GM04503 (cell line): ENCODE measurements around the gene ROR1.

Experiments used
- DNase-seq: peaks from one replicate; pipeline ENCODE4 v3.0.0-alpha.2; 2012; ENCODE audit warnings: low read depth

Gene ROR1

DNA sequence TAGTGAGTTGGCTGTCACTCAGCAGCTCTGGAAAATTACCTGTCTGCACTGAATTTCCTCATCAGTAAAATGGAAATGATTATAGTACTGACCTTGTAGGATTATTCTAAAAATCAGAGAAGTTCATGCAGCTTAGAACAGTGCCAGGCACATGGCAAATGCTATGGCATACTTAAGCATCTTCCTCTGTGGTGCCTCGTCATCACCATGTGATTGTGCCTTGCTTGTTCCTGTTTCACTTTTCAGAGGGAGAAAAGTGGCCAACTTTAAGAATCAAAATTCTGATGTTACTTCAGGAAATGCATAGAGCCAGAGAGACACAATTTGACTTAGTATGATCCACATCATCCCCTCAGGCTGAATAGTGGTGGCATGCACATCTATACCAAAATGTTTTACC is 203.6 kb downstream of the ROR1 start:
- no peak for DNase-seq

DNA sequence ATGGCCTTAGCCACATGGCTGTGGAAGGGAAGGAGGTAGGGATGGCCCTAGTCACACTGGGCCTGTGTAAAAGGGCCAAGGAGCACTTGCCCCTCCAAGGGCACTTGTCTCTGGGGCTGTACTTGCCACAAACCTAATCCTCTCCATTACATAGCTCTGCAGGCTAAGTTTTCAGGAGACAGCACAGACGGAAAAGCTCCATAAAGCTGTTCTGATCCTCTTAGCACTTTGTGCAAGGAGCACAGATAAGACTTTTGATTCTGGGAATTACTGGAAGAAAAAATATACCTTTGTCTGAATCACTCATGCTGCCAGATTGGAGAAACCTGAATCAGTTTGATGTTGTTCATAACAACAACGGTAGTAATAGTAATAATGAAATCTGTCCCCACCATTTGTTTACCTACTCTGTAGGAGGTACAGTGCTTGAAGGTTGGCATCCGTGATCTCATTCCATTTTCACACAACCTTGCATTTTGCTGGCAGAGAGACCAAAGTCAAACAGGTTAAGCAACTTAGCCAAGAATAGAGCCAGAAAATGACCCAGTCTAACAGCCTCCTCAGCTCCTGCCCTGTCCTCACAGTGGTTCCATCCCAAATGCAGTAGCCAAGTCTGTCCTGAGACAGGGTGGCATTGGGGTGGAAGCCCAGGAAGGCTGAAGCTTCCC is 207.1 kb downstream of the ROR1 start:
- no peak for DNase-seq

DNA sequence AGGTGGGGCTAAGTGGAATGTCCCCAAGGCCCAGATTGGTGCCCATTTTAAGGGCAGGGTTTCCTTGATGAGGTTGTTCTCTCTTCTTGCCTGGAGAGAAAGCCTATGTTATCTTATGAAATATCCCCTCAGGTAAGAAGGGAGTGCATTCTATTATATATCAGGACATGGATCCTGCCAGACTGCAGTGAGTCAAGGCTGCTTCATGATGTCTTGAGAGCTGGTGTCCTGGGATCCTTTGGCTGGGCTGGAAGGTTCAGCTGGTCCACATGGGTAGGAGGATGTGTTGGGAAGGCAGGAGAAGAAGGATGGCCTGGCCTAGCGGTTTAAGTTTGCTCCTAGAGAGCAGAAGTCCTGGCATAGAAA is 207.6 kb downstream of the ROR1 start:
- DNase-seq, result no peak

DNA sequence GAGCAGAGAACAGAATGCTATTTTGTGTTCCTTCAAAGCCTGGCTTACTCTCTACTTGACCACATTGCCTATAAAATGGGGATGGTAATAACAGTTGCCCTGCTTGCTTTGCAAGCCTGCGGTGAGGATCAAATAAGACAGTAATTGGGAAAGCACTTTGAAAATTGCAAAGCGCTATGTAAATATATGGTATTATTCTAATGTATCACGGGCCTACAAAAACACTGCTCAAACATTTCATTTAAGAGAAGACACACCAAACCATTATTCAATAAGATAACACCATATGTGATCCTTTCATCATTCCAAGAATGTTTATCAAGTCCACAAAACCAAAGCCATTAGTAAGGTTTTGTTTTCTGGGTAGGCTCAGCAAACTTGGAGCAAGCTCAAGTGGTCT is 208.4 kb downstream of the ROR1 start:
- DNase-seq, result no peak

DNA sequence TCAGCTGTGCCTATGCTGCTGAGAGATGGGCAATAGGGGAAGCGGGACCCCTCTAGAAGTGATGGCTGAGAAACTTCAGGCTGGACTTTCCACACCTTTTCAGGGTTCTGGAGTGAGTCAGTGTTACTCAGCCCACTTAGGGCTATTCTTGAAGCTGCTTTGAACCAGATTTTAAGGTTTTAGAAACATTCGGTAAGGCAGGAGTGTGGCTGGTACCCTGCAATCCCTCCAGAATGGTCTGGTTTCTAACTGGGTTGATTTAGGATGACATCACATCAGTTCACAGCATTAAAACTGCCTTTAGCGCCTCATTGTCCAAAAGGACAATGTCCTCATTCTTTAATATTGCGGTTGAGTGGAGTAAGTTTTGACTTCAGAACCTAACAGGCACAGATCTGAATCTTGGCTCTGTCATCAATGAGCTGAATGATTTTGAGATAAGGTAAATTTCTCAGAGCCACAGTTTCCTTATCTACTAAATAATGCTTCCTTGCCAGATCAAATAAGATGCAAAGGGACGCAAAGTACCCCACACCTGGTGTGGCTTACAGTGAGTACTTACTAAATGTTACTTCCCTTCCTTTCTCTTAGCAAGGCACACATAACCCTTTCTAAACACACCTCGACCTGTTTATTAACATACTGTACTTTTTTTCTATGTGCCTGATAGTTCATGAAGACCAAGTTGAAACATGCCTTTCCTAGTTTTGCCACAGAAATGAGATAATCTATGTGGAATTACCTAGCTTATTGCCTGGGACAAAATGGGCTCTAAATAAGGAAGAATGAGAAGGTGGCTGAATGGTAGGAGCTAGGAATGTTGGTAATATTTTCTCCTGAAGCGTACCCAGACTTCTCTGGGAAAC is 209.8 kb downstream of the ROR1 start:
- DNase-seq, result no peak

DNA sequence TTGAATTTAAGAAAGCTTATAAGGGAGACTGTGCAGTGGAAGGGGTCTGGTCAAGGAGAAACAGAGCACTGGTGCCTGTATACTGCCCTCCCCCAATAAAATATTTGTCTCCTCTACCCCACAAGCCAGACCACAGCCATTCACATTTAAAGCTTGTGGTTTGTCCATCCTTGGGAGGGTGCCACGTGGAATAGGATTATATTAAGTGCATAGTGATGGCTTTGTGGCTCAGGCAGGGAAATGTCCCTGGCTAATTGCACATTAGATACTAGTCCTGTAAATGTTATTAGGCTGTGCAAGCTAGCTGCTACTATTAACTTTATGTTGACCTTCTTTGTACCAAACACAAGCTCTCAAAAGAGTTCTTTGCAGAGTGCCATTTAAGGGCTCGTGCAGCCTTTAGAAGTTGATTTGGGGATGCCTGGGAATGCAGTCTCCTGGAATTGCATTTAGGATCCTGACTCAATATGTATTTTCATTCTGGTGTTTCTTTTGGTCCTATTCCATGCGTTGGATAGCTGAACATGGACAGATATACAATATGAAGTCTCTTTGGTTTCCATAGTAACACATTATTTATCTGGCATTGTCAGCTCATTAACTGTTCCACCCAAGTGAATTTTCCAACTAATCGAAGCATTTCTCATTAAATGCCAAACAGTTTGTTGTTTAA is 210.6 kb downstream of the ROR1 start:
- no peak for DNase-seq

DNA sequence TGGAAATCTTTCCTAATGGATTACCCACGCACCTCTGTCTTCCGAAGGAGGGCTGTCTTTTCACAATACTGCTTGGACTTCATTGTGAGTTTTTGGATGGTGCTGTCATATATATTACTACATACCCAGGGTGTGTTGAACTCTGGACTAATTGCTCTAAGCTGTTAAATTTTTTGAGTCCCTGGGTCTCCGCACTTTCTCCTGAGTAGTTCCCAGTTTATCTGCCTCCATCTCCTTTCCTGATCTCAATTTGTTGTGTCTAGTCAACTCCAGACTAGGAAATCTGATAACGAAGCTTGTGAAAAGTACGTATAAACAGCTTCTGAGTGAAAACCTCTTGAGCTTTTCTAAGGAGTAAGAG is 211.1 kb downstream of the ROR1 start:
- DNase-seq, result no peak

DNA sequence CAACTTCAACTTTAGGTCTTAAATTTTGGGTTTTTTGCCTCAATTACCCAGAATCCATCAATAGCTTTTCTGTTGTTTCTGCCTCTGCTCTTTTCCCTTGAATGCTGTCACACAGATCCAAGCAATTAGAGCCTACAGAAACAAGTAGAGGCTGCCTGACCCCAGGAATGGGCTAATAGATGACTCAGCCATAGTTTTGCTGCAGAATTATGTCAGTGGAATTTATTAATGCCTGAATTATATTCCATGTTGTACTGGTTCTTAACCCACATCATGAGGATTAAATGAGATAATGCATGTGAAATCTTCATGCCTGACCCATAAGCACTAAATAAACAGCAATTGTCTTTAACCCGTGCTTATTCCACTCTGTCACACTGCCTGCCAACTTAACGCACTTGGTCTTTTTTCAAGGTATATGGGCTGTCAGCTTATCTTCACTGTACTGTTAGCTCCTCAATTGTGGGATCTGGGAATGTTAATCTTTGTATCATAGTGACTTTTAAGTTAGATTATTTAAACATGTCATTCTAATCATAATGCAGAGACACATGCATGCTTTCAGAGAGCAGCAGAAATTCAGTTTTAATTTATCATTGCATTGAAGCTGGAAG is 213.3 kb downstream of the ROR1 start:
- no peak for DNase-seq

DNA sequence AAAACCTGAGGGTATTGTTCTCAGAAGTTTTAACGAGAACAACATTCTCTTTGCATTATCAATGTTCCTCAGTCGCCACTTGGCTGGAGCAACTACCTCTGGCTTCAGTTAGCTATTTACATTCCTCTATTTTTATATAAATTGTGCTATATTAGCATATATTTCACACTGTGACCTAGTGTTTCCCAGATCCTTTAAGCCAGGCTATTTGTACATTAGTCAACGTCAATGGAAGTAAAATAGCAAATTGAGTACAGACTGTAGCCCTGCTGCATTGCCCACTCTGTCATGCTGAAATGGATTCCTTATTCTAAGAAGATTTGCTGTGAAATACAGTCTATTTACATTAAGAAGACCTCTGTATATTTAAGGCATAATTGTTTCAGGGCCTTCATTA is 213.8 kb downstream of the ROR1 start:
- no peak for DNase-seq

DNA sequence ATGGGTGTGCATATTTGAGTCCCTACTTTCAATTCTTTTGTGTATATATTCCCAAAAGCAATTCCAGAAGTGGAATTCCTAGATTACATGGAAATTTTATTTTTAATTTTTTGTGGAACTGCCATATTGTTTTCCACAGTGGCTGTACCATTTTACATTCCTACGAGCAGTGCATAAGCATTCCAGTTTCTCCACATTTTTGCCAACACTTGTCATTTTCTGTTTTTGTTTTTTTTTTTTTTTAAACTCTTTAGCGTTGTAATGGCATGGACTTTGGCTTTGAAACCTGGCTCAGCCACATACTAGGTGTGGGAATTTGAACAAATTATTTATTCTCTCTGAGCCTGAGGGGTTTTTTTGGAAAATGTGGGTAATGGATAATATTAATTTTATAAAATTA is 215.1 kb downstream of the ROR1 start:
- no peak for DNase-seq

DNA sequence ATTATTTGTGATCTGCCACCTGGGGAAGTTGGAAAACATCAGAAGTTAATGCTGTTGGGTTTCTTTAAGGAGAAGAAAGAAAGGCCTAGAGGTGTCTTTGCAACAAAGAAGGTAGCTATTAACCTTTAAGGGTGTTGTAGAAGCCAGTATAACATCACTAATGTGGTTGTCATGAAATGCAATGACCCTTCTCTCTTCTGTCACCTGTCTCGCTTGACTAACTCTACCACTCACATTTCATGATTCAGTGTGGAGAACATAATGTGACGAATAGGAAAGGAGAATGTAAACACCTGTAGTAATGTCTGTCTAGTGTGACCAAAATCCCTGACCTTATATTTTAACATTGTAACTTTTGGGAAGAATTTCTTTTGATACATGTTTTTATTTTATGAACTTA is 217.9 kb downstream of the ROR1 start:
- no peak for DNase-seq

DNA sequence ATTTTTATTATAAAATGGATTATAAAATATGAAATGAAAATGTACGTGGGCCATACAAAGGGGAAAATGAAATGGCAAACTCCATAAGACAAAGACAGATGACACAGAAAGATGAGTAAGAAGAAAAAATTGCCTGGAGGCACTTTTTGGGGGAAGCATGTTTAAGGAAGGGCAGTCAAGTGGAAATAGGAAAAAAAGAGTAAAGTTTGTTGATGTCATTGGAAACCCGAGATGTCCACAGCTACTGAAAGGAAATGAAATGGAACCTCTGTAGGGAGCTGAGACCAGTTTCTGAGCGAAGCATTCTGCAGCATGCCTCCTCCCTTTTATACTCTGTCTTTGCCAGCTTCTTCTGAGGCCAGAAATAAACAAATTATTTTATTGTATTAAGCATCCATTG is 226.2 kb downstream of the ROR1 start:
- no peak for DNase-seq

DNA sequence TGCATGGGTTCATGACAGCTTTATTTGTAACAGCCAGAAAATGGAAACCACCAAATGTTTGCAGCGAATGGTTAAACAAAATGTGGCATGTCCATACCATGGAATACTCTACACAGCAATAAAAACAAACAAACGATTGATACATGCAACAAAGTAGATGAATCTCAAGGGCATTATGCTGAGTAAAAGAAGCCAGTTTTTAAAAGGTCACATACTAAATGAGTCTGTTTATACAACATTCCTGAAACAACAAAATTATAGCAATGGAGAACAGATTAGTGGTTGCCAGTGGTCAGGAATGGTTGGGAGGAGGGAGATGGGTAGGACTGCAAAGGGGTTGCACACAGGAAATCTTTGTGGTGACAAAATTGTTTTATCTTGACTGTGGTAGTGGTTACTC is 227.2 kb downstream of the ROR1 start:
- DNase-seq, result no peak

DNA sequence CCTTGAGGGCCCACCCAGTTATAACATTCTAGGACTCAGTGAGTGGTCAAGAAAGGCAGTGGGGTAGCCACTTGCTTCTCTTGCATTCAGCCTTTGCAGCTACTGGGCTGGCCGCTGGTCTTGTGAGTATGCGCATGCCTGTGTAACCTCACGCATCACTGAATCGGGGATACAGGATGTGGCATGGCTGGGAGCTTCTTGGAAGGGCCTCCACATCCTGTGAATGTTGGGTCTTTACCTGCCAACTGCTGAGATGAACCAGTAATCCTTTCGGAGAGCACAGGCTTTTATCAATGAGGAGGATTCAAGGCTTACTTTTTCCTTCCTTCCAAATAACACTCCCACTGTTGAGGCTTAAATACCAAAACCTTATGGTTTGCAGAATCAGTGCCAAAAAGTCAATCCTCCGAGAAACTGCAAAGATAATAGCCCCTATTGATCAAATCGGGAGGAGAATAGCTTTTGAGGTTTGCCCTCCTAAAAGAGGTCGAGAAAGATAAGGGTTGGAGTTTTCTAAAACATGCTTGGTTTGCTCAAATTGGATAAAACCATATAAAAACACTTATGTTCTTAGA is 230.7 kb downstream of the ROR1 start:
- no peak for DNase-seq

DNA sequence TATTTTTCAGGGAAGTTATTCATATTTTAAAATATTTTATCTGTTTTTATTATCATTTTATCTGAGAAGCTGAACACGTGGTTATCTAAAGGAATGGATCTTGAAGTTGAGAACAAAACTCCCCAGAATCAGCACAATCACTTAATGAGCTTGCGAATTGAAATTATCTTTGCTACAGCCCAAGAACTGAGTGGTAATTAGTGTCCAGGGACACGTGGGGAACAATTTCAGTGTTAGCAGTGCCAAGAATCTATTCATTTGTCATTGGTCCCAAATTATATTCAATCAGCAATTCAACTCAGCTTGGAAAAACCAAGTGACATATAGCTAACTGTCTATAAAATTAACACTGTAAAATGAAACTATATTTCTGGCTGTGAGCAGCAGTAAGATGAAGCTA is 232.0 kb downstream of the ROR1 start:
- DNase-seq, result no peak

DNA sequence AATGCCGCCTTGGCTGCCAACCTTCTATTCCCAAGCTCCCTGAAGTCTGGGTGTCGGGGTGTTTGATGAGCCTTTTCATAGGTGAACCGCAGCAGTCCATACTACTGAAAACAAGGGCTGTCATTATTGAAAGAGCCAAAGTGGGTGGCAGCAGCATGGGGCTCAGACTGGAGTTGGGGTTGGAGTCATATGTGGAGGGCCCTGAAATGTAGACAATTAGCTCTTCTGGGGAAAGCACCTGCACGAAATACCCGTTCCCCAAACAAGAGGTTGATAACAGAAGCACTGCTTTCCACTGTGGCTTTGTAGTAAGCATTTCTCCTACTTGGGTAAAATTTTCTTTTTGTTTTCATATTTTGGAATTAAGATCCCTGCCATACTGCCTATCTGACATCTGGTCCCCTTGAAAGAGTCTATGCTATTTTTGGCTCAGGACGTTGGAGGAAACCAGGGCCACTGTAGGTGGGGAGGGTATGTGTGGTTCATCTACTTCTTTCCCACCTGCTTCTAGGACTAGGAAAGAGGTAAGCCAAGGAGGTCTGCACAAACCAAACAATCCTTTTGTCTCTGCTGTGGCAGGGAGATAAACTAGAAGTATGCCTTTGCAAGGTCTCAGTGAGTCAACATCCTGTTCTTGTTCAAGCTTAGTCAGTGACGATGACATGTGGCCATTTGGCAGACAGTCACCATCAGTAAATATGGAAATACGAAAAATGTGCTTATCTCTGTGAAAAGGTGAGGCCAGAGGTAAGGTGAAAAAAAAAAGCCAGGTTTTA is 232.6 kb downstream of the ROR1 start:
- no peak for DNase-seq

DNA sequence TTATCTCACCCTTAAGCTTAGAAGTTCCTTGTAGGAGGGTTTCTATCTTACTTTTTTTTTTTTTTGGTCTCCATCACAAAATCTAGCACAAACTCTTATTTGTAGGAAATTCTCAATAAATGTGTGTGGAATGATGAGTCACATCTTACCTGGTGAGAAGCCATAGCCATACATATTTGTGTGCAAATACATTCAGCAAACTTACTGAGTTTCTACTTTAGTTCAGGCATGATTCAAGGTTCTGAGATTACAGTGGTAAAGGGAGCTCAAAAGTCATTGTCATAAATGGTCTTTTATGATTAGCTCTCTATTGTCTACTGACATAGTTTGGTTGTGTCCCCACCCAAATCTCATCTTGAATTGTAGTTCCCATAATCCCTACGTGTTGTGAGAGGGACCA is 236.5 kb downstream of the ROR1 start:
- DNase-seq, result no peak

DNA sequence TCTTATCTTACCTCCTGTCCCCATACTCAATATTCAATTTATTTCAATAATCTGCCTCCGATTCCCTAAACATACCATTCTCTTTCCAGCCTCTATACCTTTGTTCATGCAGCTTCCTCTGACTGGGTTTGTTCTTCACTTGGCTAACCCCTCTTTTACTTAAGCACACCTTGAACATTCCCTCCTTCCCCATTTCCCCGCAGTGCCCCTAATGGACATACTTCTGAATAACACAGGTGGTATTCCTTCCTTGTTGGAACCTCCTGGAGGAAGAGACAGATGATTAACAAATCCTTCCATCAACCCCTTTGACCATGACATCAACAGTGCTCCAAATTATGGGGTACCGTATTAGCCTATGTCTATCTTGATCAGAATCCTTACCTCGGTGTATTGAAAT is 239.6 kb downstream of the ROR1 start:
- DNase-seq, result no peak

DNA sequence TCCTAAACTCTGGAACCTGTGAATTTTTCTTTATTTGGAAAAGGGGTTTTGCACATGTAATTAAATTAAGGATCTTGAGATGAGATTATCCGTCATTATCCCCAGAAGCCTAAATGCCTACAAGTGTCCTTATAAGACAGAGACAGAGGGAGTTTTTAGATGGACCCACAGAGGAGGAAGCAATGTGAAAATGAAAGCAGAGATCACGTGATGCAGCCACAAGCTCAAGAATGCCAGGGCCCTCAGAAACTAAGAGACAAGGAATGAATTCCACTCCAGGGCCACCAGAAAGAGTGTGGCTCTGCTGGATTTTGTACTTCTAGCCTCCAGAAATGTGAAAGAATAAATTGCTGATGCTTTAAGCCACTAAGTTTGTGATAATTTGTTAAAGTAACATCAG is 246.0 kb downstream of the ROR1 start:
- DNase-seq, result peak; percentile 49

DNA sequence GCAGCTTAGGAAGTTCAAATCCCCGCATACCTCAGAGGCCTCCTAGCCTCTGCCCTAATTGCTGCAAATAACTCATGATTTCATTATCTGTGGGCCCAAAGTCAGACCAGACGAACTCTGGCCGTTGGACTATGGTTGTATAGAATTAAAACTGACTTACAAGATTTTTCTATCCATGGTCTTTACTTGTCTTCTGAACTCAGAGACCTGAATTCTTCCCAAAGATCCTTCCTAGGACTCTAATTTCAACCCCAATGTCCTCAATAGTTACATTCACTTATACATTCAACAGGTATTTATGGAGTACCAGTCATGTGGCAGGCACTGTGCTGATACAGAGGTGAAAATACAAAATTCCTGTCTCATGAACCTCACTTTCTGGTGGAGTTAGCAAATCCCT is 247.2 kb downstream of the ROR1 start:
- no peak for DNase-seq

DNA sequence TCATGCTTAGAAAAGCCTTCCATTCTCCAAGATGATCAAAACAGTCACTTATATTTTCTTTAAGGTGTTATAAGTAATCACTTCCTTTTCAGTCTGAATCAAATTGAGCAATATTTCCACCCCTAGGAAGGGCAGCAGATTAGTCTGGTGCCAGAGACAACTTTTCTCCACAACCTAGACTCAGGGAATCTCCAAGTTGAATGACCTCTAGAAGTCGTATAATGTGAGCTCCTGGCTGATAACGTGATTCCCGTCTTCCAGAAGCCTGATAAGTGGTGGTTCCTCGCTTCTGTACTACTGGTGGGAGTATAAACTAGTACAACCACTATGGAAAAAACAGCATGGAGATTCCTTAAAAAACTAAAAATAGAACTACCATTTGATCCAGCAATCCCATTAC is 251.2 kb downstream of the ROR1 start:
- no peak for DNase-seq

DNA sequence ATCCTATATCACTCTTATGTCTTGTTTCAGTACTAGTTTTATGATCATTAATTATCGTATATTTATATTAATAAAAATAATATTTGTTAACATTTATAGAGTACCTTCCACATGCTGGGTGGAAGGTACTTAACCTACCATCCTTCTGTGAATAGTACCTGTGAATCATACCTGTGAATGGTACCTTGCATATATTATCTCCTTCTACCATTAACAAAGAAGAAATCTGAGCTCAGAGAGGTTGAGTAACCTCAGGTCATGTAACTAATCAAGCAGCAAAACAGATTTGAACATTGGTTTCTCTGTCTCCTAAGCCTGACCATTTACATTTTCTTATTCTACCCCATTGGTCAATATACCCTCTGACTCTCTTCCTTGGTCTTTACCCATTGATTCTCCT is 255.2 kb downstream of the ROR1 start:
- no peak for DNase-seq
